NB4 (cell line): Measurements from ENCODE around the gene FAM47E.

Experiments
- CTCF ChIP-seq: IDR thresholded peaks from one replicate; pipeline ENCODE4 v1.5.1; 2012; ENCODE audit warnings: low read depth, low read length
- POLR2A ChIP-seq: IDR thresholded peaks from 2 replicates; pipeline ENCODE4 v1.6.1; 2011; ENCODE audit warnings: mild to moderate bottlenecking; ENCODE audit not compliant: insufficient read length; ENCODE audit errors: extremely low read depth

GRCh38 chr4:76278583-76278982 is 27.1 kb downstream of the FAM47E start:
- TF ChIP-seq CTCF (no peak), POLR2A (no peak)
